SK-N-SH treated with all-trans-retinoic acid at 6 μM for 48 hours (cell line): ENCODE measurements around the gene ABCA9.
A peak's percentile ranks its signal among the peaks of the same experiment; 100 is the strongest.

Experiments used
- ATAC-seq: fragments of 200-7000 bp; cut with Tn5 transposase; 3 replicates; pipeline ENCODE4 v1.9.1; 2020; ENCODE audit warnings: mild to moderate bottlenecking, moderate library complexity
- ARNTL ChIP-seq: fragments of 450-650 bp; formaldehyde crosslinking; IDR thresholded peaks from 2 replicates; pipeline ENCODE4 v1.5.0; 2020; ENCODE audit warnings: low read depth, mild to moderate bottlenecking, moderate library complexity, borderline replicate concordance
- BACH2 ChIP-seq: fragments of 250-450 bp; sonication (Bioruptor Pico); IDR thresholded peaks from 2 replicates; pipeline ENCODE4 v1.9.0; 2021; ENCODE audit warnings: mild to moderate bottlenecking, borderline replicate concordance
- CSDC2 ChIP-seq: fragments of 250-450 bp; sonication (Bioruptor Pico); IDR thresholded peaks from 2 replicates; pipeline ENCODE4 v1.5.0; 2020; ENCODE audit warnings: mild to moderate bottlenecking, moderate library complexity
- CSRNP3 ChIP-seq: fragments of 250-450 bp; sonication (Bioruptor Pico); IDR thresholded peaks from 2 replicates; pipeline ENCODE4 v1.5.1; 2021; ENCODE audit warnings: mild to moderate bottlenecking, moderate library complexity
- ESRRG ChIP-seq: fragments of 250-450 bp; sonication (Bioruptor Pico); IDR thresholded peaks from 2 replicates; pipeline ENCODE4 v1.6.1; 2021; ENCODE audit warnings: mild to moderate bottlenecking
- ISL1 ChIP-seq: fragments of 250-450 bp; sonication (Bioruptor Pico); IDR thresholded peaks from 2 replicates; pipeline ENCODE4 v2.1.2; 2022; ENCODE audit warnings: mild to moderate bottlenecking, moderate library complexity
- OSR1 ChIP-seq: fragments of 250-450 bp; sonication (Bioruptor Pico); IDR thresholded peaks from 2 replicates; pipeline ENCODE4 v1.8.0; 2022; ENCODE audit warnings: moderate library complexity, mild to moderate bottlenecking, inconsistent platforms
- PATZ1 ChIP-seq: fragments of 250-450 bp; sonication (Bioruptor Pico); IDR thresholded peaks from 2 replicates; pipeline ENCODE4 v1.8.0; 2020; ENCODE audit warnings: mild to moderate bottlenecking, moderate library complexity, borderline replicate concordance
- PPARA ChIP-seq: fragments of 250-450 bp; sonication (Bioruptor Pico); IDR thresholded peaks from 2 replicates; pipeline ENCODE4 v1.5.0; 2020; ENCODE audit warnings: mild to moderate bottlenecking, borderline replicate concordance
- SNAI2 ChIP-seq: fragments of 250-450 bp; sonication (Bioruptor Pico); IDR thresholded peaks from 2 replicates; pipeline ENCODE4 v1.5.0; 2020; ENCODE audit warnings: mild to moderate bottlenecking, moderate library complexity
- TCF4 ChIP-seq: fragments of 250-450 bp; sonication (Bioruptor Pico); IDR thresholded peaks from 2 replicates; pipeline ENCODE4 v1.8.0; 2021; ENCODE audit warnings: mild to moderate bottlenecking, moderate library complexity, borderline replicate concordance
- TOX ChIP-seq: fragments of 250-450 bp; sonication (Bioruptor Pico); IDR thresholded peaks from 2 replicates; pipeline ENCODE4 v1.8.0; 2021; ENCODE audit warnings: mild to moderate bottlenecking, moderate library complexity, borderline replicate concordance
- ZC3H10 ChIP-seq: fragments of 250-450 bp; sonication (Bioruptor Pico); IDR thresholded peaks from 2 replicates; pipeline ENCODE4 v1.5.1; 2021; ENCODE audit warnings: mild to moderate bottlenecking, moderate library complexity
- ZFP3 ChIP-seq: fragments of 250-450 bp; sonication (Bioruptor Pico); IDR thresholded peaks from 2 replicates; pipeline ENCODE4 v1.5.0; 2020; ENCODE audit warnings: mild to moderate bottlenecking, moderate library complexity
- ZFP30 ChIP-seq: fragments of 450-650 bp; formaldehyde crosslinking; IDR thresholded peaks from 2 replicates; pipeline ENCODE4 v1.5.0; 2022; ENCODE audit warnings: mild to moderate bottlenecking, moderate library complexity
- ZNF70 ChIP-seq: fragments of 450-650 bp; formaldehyde crosslinking; IDR thresholded peaks from 2 replicates; pipeline ENCODE4 v1.5.0; 2020; ENCODE audit warnings: mild to moderate bottlenecking, moderate library complexity
- ZNF8 ChIP-seq: fragments of 450-650 bp; formaldehyde crosslinking; IDR thresholded peaks from 2 replicates; pipeline ENCODE4 v1.5.0; 2020; ENCODE audit warnings: mild to moderate bottlenecking, moderate library complexity
- TF ChIP-seq, protein P1 (sequence below): fragments of 250-450 bp; sonication (Bioruptor Pico); IDR thresholded peaks from 2 replicates; pipeline ENCODE4 v1.8.0; 2021; ENCODE audit warnings: low read depth, mild to moderate bottlenecking, moderate library complexity, borderline replicate concordance
- TF ChIP-seq, protein P2 (sequence below): fragments of 250-450 bp; sonication (Bioruptor Pico); IDR thresholded peaks from 2 replicates; pipeline ENCODE4 v1.5.0; 2020; ENCODE audit warnings: mild to moderate bottlenecking, moderate library complexity

ABCA9 gene

GRCh38 chr17:69048634-69049033, 12.1 kb downstream of the ABCA9 start:
- ATAC-seq, result no peak
- TF ChIP-seq PPARA (CRISPR knock-in tag) (no peak), ESRRG (CRISPR knock-in tag) (no peak), TOX (CRISPR knock-in tag) (no peak), SNAI2 (CRISPR knock-in tag) (no peak), CSRNP3 (CRISPR knock-in tag) (no peak), TCF4 (CRISPR knock-in tag) (no peak), ARNTL (no peak), OSR1 (CRISPR knock-in tag) (no peak)
- TF ChIP-seq, protein P1, sequence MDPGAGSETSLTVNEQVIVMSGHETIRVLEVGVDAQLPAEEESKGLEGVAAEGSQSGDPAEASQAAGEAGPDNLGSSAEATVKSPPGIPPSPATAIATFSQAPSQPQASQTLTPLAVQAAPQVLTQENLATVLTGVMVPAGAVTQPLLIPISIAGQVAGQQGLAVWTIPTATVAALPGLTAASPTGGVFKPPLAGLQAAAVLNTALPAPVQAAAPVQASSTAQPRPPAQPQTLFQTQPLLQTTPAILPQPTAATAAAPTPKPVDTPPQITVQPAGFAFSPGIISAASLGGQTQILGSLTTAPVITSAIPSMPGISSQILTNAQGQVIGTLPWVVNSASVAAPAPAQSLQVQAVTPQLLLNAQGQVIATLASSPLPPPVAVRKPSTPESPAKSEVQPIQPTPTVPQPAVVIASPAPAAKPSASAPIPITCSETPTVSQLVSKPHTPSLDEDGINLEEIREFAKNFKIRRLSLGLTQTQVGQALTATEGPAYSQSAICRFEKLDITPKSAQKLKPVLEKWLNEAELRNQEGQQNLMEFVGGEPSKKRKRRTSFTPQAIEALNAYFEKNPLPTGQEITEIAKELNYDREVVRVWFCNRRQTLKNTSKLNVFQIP, result no peak

- TF ChIP-seq ZNF8 (CRISPR knock-in tag) (no peak), BACH2 (CRISPR knock-in tag) (no peak), SNAI2 (CRISPR knock-in tag) (no peak), ZFP3 (CRISPR knock-in tag) (no peak), TCF4 (CRISPR knock-in tag) (no peak), PATZ1 (CRISPR knock-in tag) (no peak), CSDC2 (no peak), ESRRG (CRISPR knock-in tag) (no peak), ZNF70 (no peak), ISL1 (CRISPR knock-in tag) (no peak)
- peak; percentile 57; the same call in 2 of the 3 replicates for ATAC-seq
Observed at GRCh38 chr17:69047368-69048263, 13.1 kb downstream of the ABCA9 start.

- no peak for TF ChIP-seq ISL1 (CRISPR knock-in tag)
- no peak for TF ChIP-seq ZNF8 (CRISPR knock-in tag)
- TF ChIP-seq BACH2 (CRISPR knock-in tag), result no peak
- no peak for TF ChIP-seq OSR1 (CRISPR knock-in tag)
- no peak for TF ChIP-seq ZFP30
- TF ChIP-seq, protein P1, result no peak
- TF ChIP-seq, protein P2, sequence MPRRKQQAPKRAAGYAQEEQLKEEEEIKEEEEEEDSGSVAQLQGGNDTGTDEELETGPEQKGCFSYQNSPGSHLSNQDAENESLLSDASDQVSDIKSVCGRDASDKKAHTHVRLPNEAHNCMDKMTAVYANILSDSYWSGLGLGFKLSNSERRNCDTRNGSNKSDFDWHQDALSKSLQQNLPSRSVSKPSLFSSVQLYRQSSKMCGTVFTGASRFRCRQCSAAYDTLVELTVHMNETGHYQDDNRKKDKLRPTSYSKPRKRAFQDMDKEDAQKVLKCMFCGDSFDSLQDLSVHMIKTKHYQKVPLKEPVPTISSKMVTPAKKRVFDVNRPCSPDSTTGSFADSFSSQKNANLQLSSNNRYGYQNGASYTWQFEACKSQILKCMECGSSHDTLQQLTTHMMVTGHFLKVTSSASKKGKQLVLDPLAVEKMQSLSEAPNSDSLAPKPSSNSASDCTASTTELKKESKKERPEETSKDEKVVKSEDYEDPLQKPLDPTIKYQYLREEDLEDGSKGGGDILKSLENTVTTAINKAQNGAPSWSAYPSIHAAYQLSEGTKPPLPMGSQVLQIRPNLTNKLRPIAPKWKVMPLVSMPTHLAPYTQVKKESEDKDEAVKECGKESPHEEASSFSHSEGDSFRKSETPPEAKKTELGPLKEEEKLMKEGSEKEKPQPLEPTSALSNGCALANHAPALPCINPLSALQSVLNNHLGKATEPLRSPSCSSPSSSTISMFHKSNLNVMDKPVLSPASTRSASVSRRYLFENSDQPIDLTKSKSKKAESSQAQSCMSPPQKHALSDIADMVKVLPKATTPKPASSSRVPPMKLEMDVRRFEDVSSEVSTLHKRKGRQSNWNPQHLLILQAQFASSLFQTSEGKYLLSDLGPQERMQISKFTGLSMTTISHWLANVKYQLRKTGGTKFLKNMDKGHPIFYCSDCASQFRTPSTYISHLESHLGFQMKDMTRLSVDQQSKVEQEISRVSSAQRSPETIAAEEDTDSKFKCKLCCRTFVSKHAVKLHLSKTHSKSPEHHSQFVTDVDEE (CRISPR knock-in tag), result no peak
- no peak for TF ChIP-seq PPARA (CRISPR knock-in tag)
- TF ChIP-seq ZNF70, result no peak
- TF ChIP-seq PATZ1 (CRISPR knock-in tag), result no peak
- TF ChIP-seq ZC3H10, result no peak
- ATAC-seq, result no peak
Observed at GRCh38 chr17:69046121-69046807, 14.5 kb downstream of the ABCA9 start.
